ENCODE results near the gene ATXN10. TPM values are rescaled to one million over a fixed set of nuclear protein-coding genes. Genes with fewer than 3 reads are reported as not detected.
A peak's percentile ranks its signal among the peaks of the same experiment; 100 is the strongest.

ATXN10 gene
- total and polyA plus RNA-seq, 7 experiments from 2014 or later = 64.2 to 105 (median 76.1) TPM

- Mint-ChIP-seq H3K36me3 (peaks cover 4 to 37% (median 13%) of the 10 kb centered on the region in 5 donors), H3K27ac (no peak overlapping the region), H3K27me3 (no peaks in the 10 kb centered on the region), H3K9me3 (no peaks in the 10 kb centered on the region), H3K4me3 (no peak overlapping the region), H3K4me1 (peaks cover 0 to 15% (median 5%) of the 10 kb centered on the region in 7 donors)
- no peaks in the 10 kb centered on the region for H3K27me3 ChIP-seq (ENCODE audit: control insufficient read depth in 2 of 2, insufficient read depth in 2 of 2, low read length in 2 of 2)
- no peak for DNase-seq
- POLR2A ChIA-PET = no interaction called here
- intact Hi-C loops (cut with micrococcal nuclease) = no loop called here
- no peak for ATAC-seq
- peaks cover 0 to 14% (median 0%) of the 10 kb centered on the region in 3 experiments for H3K36me3 ChIP-seq (ENCODE audit: control insufficient read depth in 2 of 3, insufficient read depth in 3 of 3, low read length in 3 of 3)
- CTCF ChIA-PET = no interaction called here
- no peaks in the 10 kb centered on the region for H3K4me1 ChIP-seq (ENCODE audit: control insufficient read depth in 2 of 2, insufficient read depth in 2 of 2, low read length in 2 of 2)
- no peak overlapping the region for H3K27ac ChIP-seq (ENCODE audit: low read depth, low read length)
- no peaks in the 10 kb centered on the region for H3K9me3 ChIP-seq (ENCODE audit: control insufficient read depth in 2 of 3, low read length in 3 of 3)
- H3K4me3 ChIP-seq (ENCODE audit: low read length) = no peak overlapping the region
Measured at GRCh38 chr22:45757936-45758335, 86.3 kb downstream of the ATXN10 start.

GRCh38 chr22:45758603-45759002, 87.0 kb downstream of the ATXN10 start:
- intact Hi-C loops (cut with micrococcal nuclease) = no loop called here
- CTCF ChIA-PET = no interaction called here
- H3K4me1 ChIP-seq (ENCODE audit: control insufficient read depth in 2 of 2, insufficient read depth in 2 of 2, low read length in 2 of 2) = no peaks in the 10 kb centered on the region
- Mint-ChIP-seq H3K27ac (no peak overlapping the region), H3K36me3 (peaks cover 4 to 37% (median 13%) of the 10 kb centered on the region in 5 donors), H3K27me3 (no peaks in the 10 kb centered on the region), H3K4me3 (no peak overlapping the region), H3K4me1 (peaks cover 0 to 15% (median 7%) of the 10 kb centered on the region in 7 donors), H3K9me3 (no peaks in the 10 kb centered on the region)
- POLR2A ChIA-PET = no interaction called here
- no peak overlapping the region for H3K4me3 ChIP-seq (ENCODE audit: low read length)
- peaks cover 0 to 14% (median 0%) of the 10 kb centered on the region in 3 experiments for H3K36me3 ChIP-seq (ENCODE audit: control insufficient read depth in 2 of 3, insufficient read depth in 3 of 3, low read length in 3 of 3)
- no peak for ATAC-seq
- no peaks in the 10 kb centered on the region for H3K9me3 ChIP-seq (ENCODE audit: control insufficient read depth in 2 of 3, low read length in 3 of 3)
- H3K27me3 ChIP-seq (ENCODE audit: control insufficient read depth in 2 of 2, insufficient read depth in 2 of 2, low read length in 2 of 2) = no peaks in the 10 kb centered on the region
- H3K27ac ChIP-seq (ENCODE audit: low read depth, low read length) = no peak overlapping the region
- DNase-seq = no peak

GRCh38 chr22:45760682-45761081, 89.0 kb downstream of the ATXN10 start:
- peak overlapping the region in 1 of 9 donors; percentile 53 for H3K27ac Mint-ChIP-seq
- H3K27me3 Mint-ChIP-seq = no peaks in the 10 kb centered on the region
- no peak overlapping the region for H3K4me3 Mint-ChIP-seq
- CTCF ChIA-PET = no interaction called here
- ATAC-seq (no peak), DNase-seq (no peak)
- H3K4me1 ChIP-seq (ENCODE audit: control insufficient read depth in 2 of 2, insufficient read depth in 2 of 2, low read length in 2 of 2) = no peaks in the 10 kb centered on the region
- peaks cover 0 to 20% (median 6%) of the 10 kb centered on the region in 7 donors for H3K4me1 Mint-ChIP-seq
- POLR2A ChIA-PET = no interaction called here
- no peaks in the 10 kb centered on the region for H3K27me3 ChIP-seq (ENCODE audit: control insufficient read depth in 2 of 2, insufficient read depth in 2 of 2, low read length in 2 of 2)
- H3K4me3 ChIP-seq (ENCODE audit: low read length) = no peak overlapping the region
- peaks cover 0 to 2% (median 0%) of the 10 kb centered on the region in 11 donors for H3K9me3 Mint-ChIP-seq
- peaks cover 4 to 36% (median 22%) of the 10 kb centered on the region in 5 donors for H3K36me3 Mint-ChIP-seq
- H3K27ac ChIP-seq (ENCODE audit: low read depth, low read length) = no peak overlapping the region
- intact Hi-C loops (cut with micrococcal nuclease) = no loop called here
- no peaks in the 10 kb centered on the region for H3K9me3 ChIP-seq (ENCODE audit: control insufficient read depth in 2 of 3, low read length in 3 of 3)
- peaks cover 0 to 10% (median 0%) of the 10 kb centered on the region in 3 experiments for H3K36me3 ChIP-seq (ENCODE audit: control insufficient read depth in 2 of 3, insufficient read depth in 3 of 3, low read length in 3 of 3)

GRCh38 chr22:45762545-45763235, 91.1 kb downstream of the ATXN10 start:
- ATAC-seq (no peak), DNase-seq (no peak)
- no peaks in the 10 kb centered on the region for H3K27me3 ChIP-seq (ENCODE audit: control insufficient read depth in 2 of 2, insufficient read depth in 2 of 2, low read length in 2 of 2)
- CTCF ChIA-PET = no interaction called here
- Mint-ChIP-seq H3K4me3 (no peak overlapping the region), H3K9me3 (peaks cover 0 to 2% (median 0%) of the 10 kb centered on the region in 11 donors), H3K27ac (peak overlapping the region in 1 of 9 donors; percentile 66), H3K27me3 (no peaks in the 10 kb centered on the region), H3K36me3 (peaks cover 0 to 36% (median 22%) of the 10 kb centered on the region in 5 donors), H3K4me1 (peaks cover 0 to 18% (median 6%) of the 10 kb centered on the region in 7 donors)
- POLR2A ChIA-PET = no interaction called here
- H3K9me3 ChIP-seq (ENCODE audit: control insufficient read depth in 2 of 3, low read length in 3 of 3) = no peaks in the 10 kb centered on the region
- no peak overlapping the region for H3K4me3 ChIP-seq (ENCODE audit: low read length)
- intact Hi-C loops (cut with micrococcal nuclease) = no loop called here
- peaks cover 0 to 3% (median 0%) of the 10 kb centered on the region in 3 experiments for H3K36me3 ChIP-seq (ENCODE audit: control insufficient read depth in 2 of 3, insufficient read depth in 3 of 3, low read length in 3 of 3)
- no peaks in the 10 kb centered on the region for H3K4me1 ChIP-seq (ENCODE audit: control insufficient read depth in 2 of 2, insufficient read depth in 2 of 2, low read length in 2 of 2)
- no peak overlapping the region for H3K27ac ChIP-seq (ENCODE audit: low read depth, low read length)

- intact Hi-C loops (cut with micrococcal nuclease) = no loop called here
- Mint-ChIP-seq H3K4me3 (no peak overlapping the region), H3K27ac (peak overlapping the region in 1 of 9 donors; percentile 66), H3K9me3 (peaks cover 0 to 2% (median 0%) of the 10 kb centered on the region in 11 donors), H3K27me3 (no peaks in the 10 kb centered on the region), H3K4me1 (peaks cover under 1 to 20% (median 8%) of the 10 kb centered on the region in 7 donors), H3K36me3 (peaks cover 0 to 36% (median 25%) of the 10 kb centered on the region in 5 donors)
- Histone ChIP-seq H3K27me3 (ENCODE audit: control insufficient read depth in 2 of 2, insufficient read depth in 2 of 2, low read length in 2 of 2) (no peaks in the 10 kb centered on the region), H3K4me1 (ENCODE audit: control insufficient read depth in 2 of 2, insufficient read depth in 2 of 2, low read length in 2 of 2) (no peaks in the 10 kb centered on the region), H3K27ac (ENCODE audit: low read depth, low read length) (no peak overlapping the region), H3K4me3 (ENCODE audit: low read length) (no peak overlapping the region), H3K36me3 (ENCODE audit: control insufficient read depth in 2 of 3, insufficient read depth in 3 of 3, low read length in 3 of 3) (no peaks in the 10 kb centered on the region), H3K9me3 (ENCODE audit: control insufficient read depth in 2 of 3, low read length in 3 of 3) (no peaks in the 10 kb centered on the region)
- CTCF ChIA-PET = no interaction called here
- POLR2A ChIA-PET = no interaction called here
- no peak for DNase-seq
- no peak for ATAC-seq
Measured at GRCh38 chr22:45763236-45763624, 91.6 kb downstream of the ATXN10 start.

- Mint-ChIP-seq H3K27ac (no peak overlapping the region), H3K4me1 (peaks cover 6 to 19% (median 14%) of the 10 kb centered on the region in 7 donors), H3K4me3 (no peak overlapping the region), H3K9me3 (peaks cover 0 to 8% (median 0%) of the 10 kb centered on the region in 11 donors), H3K36me3 (peaks cover 3 to 61% (median 49%) of the 10 kb centered on the region in 5 donors), H3K27me3 (no peaks in the 10 kb centered on the region)
- intact Hi-C loops (cut with micrococcal nuclease) = no loop called here
- DNase-seq (no peak), ATAC-seq (no peak)
- CTCF ChIA-PET = no interaction called here
- Histone ChIP-seq H3K27ac (ENCODE audit: low read depth, low read length) (no peak overlapping the region), H3K9me3 (ENCODE audit: control insufficient read depth in 2 of 3, low read length in 3 of 3) (no peaks in the 10 kb centered on the region), H3K4me1 (ENCODE audit: control insufficient read depth in 2 of 2, insufficient read depth in 2 of 2, low read length in 2 of 2) (no peaks in the 10 kb centered on the region), H3K27me3 (ENCODE audit: control insufficient read depth in 2 of 2, insufficient read depth in 2 of 2, low read length in 2 of 2) (no peaks in the 10 kb centered on the region), H3K4me3 (ENCODE audit: low read length) (no peak overlapping the region), H3K36me3 (ENCODE audit: control insufficient read depth in 2 of 3, insufficient read depth in 3 of 3, low read length in 3 of 3) (peaks cover 0 to 7% (median 0%) of the 10 kb centered on the region in 3 experiments)
- POLR2A ChIA-PET = no interaction called here
Measured at GRCh38 chr22:45768490-45768889, 96.9 kb downstream of the ATXN10 start.

All from naive thymus-derived CD4-positive, alpha-beta T cell (primary cell).